Esophagus squamous epithelium (tissue), 5 donors: ENCODE measurements around the gene RAPGEF5. TPM values are rescaled to one million over a fixed set of nuclear protein-coding genes. Genes with fewer than 3 reads are reported as not detected.

Experiments used
- DNase-seq: peaks from one replicate; lab custom pipeline; 2025; lab: John Stamatoyannopoulos, UW
- H3K27ac ChIP-seq, 4 donors: fragments of 200-600 bp; sonication (generic); one replicate each; pipeline ENCODE4 v1.5.1; 2016 to 2019; ENCODE audit warnings: mild to moderate bottlenecking in 1 of 4
- H3K27me3 ChIP-seq, 4 donors: fragments of 200-600 bp; sonication (generic); 1 replicate in 3 of 4; 2 replicates in 1 of 4; pipeline versions ENCODE4 v1.5.1 to v1.6.0; 2017 to 2021; ENCODE audit warnings: antibody characterized with exemption in 1 of 4
- H3K36me3 ChIP-seq, 3 donors: fragments of 200-600 bp; sonication (generic); one replicate each; pipeline ENCODE4 v1.5.1; 2016 to 2019
- H3K4me1 ChIP-seq, 3 donors: fragments of 200-600 bp; sonication (generic); one replicate each; pipeline ENCODE4 v1.5.1; 2017 to 2019
- H3K4me3 ChIP-seq, 4 donors: fragments of 200-600 bp; sonication (generic); 1 replicate in 3 of 4; 2 replicates in 1 of 4; pipeline ENCODE4 v1.5.1; 2016 to 2019; ENCODE audit warnings: mild to moderate bottlenecking in 2 of 4, moderate library complexity in 1 of 4
- H3K9me3 ChIP-seq, 3 donors: fragments of 200-600 bp; sonication (generic); one replicate each; pipeline ENCODE4 v1.5.1; 2016 to 2019
- POLR2A ChIP-seq, 4 donors: fragments of 450-650 bp; IDR thresholded peaks; one replicate each; pipeline ENCODE4 v1.6.1; 2017; ENCODE audit warnings: antibody characterized with exemption in 4 of 4, mild to moderate bottlenecking in 4 of 4, moderate library complexity in 3 of 4
- WGBS, 2 donors: methylation state at CpG; one replicate each; pipeline ENCODE4 v1.1.5; 2018; 5-methylcytosine and 5-hydroxymethylcytosine counted together
- intact Hi-C: fragments of 100-400 bp; cut with DNase I; formaldehyde crosslinking; loops from one replicate; pipeline ENCODE4 v1.15.0; 2022
- total RNA-seq, 4 donors: library from RNA; depleted of rRNA; stranded (reverse); fragments of >200 nt; gene quantifications; one replicate each; pipeline ENCODE4 v1.1.0, GENCODE V29; 2016
- TF ChIP-seq, protein P1 (sequence below), 6 experiments: fragments of 450-650 bp in 4 of 6; fragments of 200-600 bp in 2 of 6; sonication (generic) in 2 of 6; IDR thresholded peaks; one replicate each; pipeline ENCODE4 v1.5.1; 2016 to 2019; ENCODE audit warnings: antibody characterized with exemption in 6 of 6, mild to moderate bottlenecking in 4 of 6, moderate library complexity in 4 of 6
- donor health status: DM: yes; HTN: yes; CAD: no.

Gene RAPGEF5
- total RNA-seq, 4 donors from 2014 or later: 16.9 to 50.5 (median 38.4) TPM

DNA sequence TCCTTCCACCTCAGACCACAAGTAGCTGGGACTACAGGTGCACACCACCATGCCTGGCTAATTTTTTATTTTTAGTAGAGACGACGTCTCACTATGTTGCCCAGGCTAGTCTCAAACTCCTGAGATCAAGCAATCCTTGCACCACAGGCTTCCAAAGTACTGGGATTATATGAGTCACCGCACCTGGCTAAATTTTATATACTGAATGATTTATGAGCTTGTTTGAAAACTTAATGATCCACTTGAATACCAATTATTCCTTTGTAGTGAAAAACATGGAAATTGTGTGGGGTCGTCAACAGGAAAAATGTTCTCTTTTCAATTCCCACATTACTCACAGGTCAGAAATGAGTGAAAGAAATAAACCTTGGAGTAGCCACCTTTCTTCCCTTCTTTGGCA is 31.3 kb downstream of the RAPGEF5 start:
- intact Hi-C loops: no loop called here
- H3K4me1 ChIP-seq: peaks cover 0 to 46% (median 6%) of the 10 kb centered on the region in 3 donors
- TF ChIP-seq, protein P1, sequence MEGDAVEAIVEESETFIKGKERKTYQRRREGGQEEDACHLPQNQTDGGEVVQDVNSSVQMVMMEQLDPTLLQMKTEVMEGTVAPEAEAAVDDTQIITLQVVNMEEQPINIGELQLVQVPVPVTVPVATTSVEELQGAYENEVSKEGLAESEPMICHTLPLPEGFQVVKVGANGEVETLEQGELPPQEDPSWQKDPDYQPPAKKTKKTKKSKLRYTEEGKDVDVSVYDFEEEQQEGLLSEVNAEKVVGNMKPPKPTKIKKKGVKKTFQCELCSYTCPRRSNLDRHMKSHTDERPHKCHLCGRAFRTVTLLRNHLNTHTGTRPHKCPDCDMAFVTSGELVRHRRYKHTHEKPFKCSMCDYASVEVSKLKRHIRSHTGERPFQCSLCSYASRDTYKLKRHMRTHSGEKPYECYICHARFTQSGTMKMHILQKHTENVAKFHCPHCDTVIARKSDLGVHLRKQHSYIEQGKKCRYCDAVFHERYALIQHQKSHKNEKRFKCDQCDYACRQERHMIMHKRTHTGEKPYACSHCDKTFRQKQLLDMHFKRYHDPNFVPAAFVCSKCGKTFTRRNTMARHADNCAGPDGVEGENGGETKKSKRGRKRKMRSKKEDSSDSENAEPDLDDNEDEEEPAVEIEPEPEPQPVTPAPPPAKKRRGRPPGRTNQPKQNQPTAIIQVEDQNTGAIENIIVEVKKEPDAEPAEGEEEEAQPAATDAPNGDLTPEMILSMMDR (IDR thresholded peaks at IDR 0.05): no peak
- TF ChIP-seq POLR2A (IDR thresholded peaks at IDR 0.05): no peak
- H3K9me3 ChIP-seq: no peaks in the 10 kb centered on the region
- no peak overlapping the region for H3K27ac ChIP-seq
- 34 to 55% methylated on average over 4 of the region's 4 CpGs for WGBS, 2 donors
- H3K4me3 ChIP-seq: no peak overlapping the region
- H3K27me3 ChIP-seq: no peaks in the 10 kb centered on the region
- H3K36me3 ChIP-seq: no peaks in the 10 kb centered on the region
- DNase-seq: no peak

DNA sequence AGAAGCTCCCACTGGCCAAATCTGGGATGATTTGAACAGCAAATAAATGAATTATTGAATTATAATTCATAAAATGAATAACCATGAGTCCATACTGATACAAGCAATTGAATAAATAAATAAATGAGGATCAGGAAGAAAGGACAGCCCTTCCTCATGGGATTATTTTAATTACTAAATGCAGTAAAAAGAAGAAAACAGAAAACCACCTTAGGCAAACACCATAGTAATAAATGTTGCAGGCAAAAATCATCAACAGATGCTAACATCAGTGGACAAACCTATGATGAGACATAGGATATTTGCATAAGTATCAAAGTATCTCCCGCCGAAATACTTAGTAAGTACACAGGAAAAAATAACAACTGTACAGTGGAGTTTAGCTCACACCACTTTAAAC is 33.2 kb downstream of the RAPGEF5 start:
- Histone ChIP-seq H3K36me3 (no peaks in the 10 kb centered on the region), H3K27me3 (no peaks in the 10 kb centered on the region), H3K4me1 (peaks cover 0 to 34% (median 3%) of the 10 kb centered on the region in 3 donors), H3K27ac (no peak overlapping the region), H3K4me3 (no peak overlapping the region), H3K9me3 (no peaks in the 10 kb centered on the region)
- TF ChIP-seq POLR2A (IDR thresholded peaks at IDR 0.05): no peak
- TF ChIP-seq, protein P1 (IDR thresholded peaks at IDR 0.05): no peak
- no peak for DNase-seq
- intact Hi-C loops: no loop called here
- WGBS, 2 donors: 80 to 89% methylated on average over 2 of the region's 2 CpGs

DNA sequence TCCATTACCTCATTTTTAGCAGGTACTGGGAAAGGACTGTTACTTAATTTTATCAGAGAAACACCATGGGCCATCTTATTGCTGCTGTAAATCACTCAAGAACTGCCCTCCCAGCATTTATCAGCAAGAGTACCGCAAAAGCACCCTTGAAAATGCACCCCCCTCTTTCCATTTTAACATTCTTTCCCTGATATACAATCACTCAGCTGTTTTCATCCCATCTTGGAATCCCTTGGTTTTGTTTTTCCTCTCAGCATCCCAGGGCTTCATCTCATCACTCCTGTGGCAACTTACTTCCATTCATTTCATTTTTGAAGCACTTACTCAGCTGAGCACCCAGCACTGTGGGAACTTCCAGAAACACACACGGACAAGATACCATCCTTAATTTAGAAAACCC is 36.5 kb downstream of the RAPGEF5 start:
- Histone ChIP-seq H3K27me3 (no peaks in the 10 kb centered on the region), H3K36me3 (no peaks in the 10 kb centered on the region), H3K9me3 (no peaks in the 10 kb centered on the region), H3K4me3 (no peak overlapping the region), H3K27ac (no peak overlapping the region), H3K4me1 (peaks cover 0 to 27% (median 1%) of the 10 kb centered on the region in 3 donors)
- intact Hi-C loops: no loop called here
- DNase-seq: no peak
- 83 to 89% methylated on average over 2 of the region's 2 CpGs for WGBS, 2 donors
- TF ChIP-seq POLR2A (IDR thresholded peaks at IDR 0.05): no peak
- TF ChIP-seq, protein P1 (IDR thresholded peaks at IDR 0.05): no peak

DNA sequence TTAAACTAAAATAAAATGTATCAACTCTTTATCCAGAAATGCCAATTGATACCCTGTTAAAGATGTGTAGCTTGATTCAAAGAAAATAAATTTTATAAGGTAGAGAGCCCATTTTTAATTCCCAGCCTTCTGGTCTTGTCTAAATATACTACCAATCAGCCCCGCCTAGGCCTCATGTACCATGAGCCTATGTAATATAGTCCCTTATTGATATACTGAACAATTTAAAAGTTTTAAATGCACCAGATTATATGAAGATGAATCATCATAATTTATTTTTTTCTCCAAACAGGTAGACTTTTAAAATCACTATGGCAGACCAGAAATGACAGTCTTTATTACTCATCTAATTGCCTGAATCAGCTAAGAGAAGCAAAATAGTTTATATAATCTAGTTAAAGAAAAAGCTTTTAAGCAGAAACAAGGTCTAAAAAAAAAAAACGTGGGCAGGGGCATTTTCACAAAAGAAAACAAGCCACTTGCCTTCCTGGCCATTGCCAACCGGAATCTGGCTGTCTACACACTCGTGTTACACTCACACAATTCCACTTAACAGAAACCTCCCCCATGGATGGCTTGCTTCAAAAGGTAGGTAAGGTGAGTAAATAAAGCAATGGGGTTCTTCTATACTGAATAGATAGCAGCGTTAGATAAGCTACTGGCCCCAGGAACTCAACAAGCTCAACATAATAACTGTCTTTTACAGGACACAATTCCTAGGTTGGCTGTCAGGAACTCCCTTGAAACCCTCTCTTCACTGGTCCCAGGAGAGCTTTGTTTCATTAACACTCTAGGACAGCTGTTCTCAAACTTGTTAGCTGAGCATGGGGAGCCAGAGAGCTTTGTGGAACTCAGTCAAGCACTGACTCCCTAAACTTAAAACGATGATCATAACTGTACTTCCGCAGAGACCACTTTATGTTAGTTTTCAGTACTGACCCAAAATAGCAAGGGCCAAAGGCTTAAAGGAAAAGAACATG is 37.2 kb downstream of the RAPGEF5 start:
- intact Hi-C loops: no loop called here
- H3K27ac ChIP-seq: no peak overlapping the region
- DNase-seq: no peak
- H3K36me3 ChIP-seq: peaks cover 0 to 4% (median 0%) of the 10 kb centered on the region in 3 donors
- TF ChIP-seq POLR2A (IDR thresholded peaks at IDR 0.05): no peak
- TF ChIP-seq, protein P1 (IDR thresholded peaks at IDR 0.05): no peak
- no peak overlapping the region for H3K4me3 ChIP-seq
- H3K27me3 ChIP-seq: no peaks in the 10 kb centered on the region
- H3K9me3 ChIP-seq: no peaks in the 10 kb centered on the region
- H3K4me1 ChIP-seq: peaks cover 0 to 21% (median 0%) of the 10 kb centered on the region in 3 donors
- 64% methylated on average over 6 to 7 of the region's 7 CpGs for WGBS, 2 donors

DNA sequence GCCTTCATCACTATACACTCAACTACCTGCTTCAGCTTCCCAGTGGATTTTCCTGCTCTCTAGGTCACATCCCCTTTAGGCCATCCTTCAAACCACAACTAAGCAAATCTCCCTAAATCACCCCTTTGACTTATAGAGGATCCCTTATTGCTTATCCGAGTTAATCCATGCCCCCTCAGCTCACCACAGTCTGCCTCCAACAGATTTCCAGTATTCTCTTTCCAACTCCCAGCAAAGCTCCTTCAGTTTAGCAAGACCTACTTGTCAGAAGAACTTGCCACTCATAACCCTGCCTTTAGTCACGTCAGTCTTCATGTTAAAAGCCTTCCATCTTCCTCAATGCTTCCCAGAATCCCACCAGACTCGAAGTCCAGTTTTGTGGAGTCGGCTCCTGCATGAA is 38.6 kb downstream of the RAPGEF5 start:
- Histone ChIP-seq H3K36me3 (peaks cover 0 to 18% (median 0%) of the 10 kb centered on the region in 3 donors), H3K4me3 (no peak overlapping the region), H3K27ac (no peak overlapping the region), H3K4me1 (peaks cover 0 to 12% (median 0%) of the 10 kb centered on the region in 3 donors), H3K27me3 (no peaks in the 10 kb centered on the region), H3K9me3 (no peaks in the 10 kb centered on the region)
- no peak for DNase-seq
- WGBS, 2 donors: 76 to 88% methylated on average over 4 of the region's 4 CpGs
- intact Hi-C loops: no loop called here
- no peak for TF ChIP-seq POLR2A (IDR thresholded peaks at IDR 0.05)
- TF ChIP-seq, protein P1 (IDR thresholded peaks at IDR 0.05): no peak
